T-helper 1 cell (primary cell): ENCODE measurements around the gene PDXP.
A peak's percentile ranks its signal among the peaks of the same experiment; 100 is the strongest.
"Not testable (repeated sequence)": the region's sequence is repeated elsewhere in the genome, so short reads cannot be mapped to it uniquely, and the experiment has no call there.

Source experiments
- DNase-seq, 5 donors: peaks; one replicate each; pipeline ENCODE4 v3.0.0-alpha.2; 2012 to 2020

PDXP gene

GRCh38 chr22:37647928-37648327 is 10.6 kb upstream of the PDXP start:
- DNase-seq, result no peak

- DNase-seq, result no peak
These were observed 7.9 kb upstream of the PDXP start for GRCh38 chr22:37650463-37651136.

GRCh38 chr22:37654563-37655251 is 3.8 kb upstream of the PDXP start:
- DNase-seq, result no peak

GRCh38 chr22:37655252-37655563 is 3.3 kb upstream of the PDXP start:
- no peak for DNase-seq

- DNase-seq, result not testable (repeated sequence)
These were observed 1.9 kb upstream of the PDXP start for GRCh38 chr22:37656583-37656982.

- DNase-seq, result no peak
These were observed 862 bp upstream of the PDXP start for GRCh38 chr22:37657590-37658132.

GRCh38 chr22:37659066-37659896 is 758 bp downstream of the PDXP start:
- DNase-seq, result peak in 1 of 5 donors; percentile 20

- DNase-seq, result no peak
These were observed 1.6 kb downstream of the PDXP start for GRCh38 chr22:37659897-37660708.

- no peak for DNase-seq
These were observed 2.2 kb downstream of the PDXP start for GRCh38 chr22:37660709-37661045.

GRCh38 chr22:37661160-37661924 is 2.8 kb downstream of the PDXP start:
- DNase-seq, result peak in 1 of 5 donors; percentile 21

GRCh38 chr22:37662039-37662438 is 3.5 kb downstream of the PDXP start:
- no peak for DNase-seq

GRCh38 chr22:37663521-37664140 is 5.1 kb downstream of the PDXP start:
- no peak for DNase-seq

GRCh38 chr22:37664249-37665101 is 6.0 kb downstream of the PDXP start:
- no peak for DNase-seq

GRCh38 chr22:37665487-37665886 is 7.0 kb downstream of the PDXP start:
- no peak for DNase-seq

GRCh38 chr22:37669586-37669985 is 11.1 kb downstream of the PDXP start:
- DNase-seq, result no peak

GRCh38 chr22:37672206-37672919 is 13.8 kb downstream of the PDXP start:
- DNase-seq, result peak in 2 of 5 donors; percentile 33 to 41

GRCh38 chr22:37672920-37673455 is 14.5 kb downstream of the PDXP start:
- DNase-seq, result no peak

- no peak for DNase-seq
These were observed 15.7 kb downstream of the PDXP start for GRCh38 chr22:37674248-37674647.
